Small intestine (tissue), 7 donors: ENCODE measurements around the gene TREML2. TPM values are rescaled to one million over a fixed set of nuclear protein-coding genes. Genes with fewer than 3 reads are reported as not detected.

Experiments
- DNase-seq, 2 donors: peaks; one replicate each; pipeline versions ENCODE4 v3.0.0 to v3.0.0-alpha.2; 2013
- FAIRE-seq: peaks from 2 replicates; lab custom pipeline; 2012; peaks lifted over from hg19 to GRCh38; lab: Jason Lieb, UNC
- H3K27ac ChIP-seq, 3 donors: one replicate each; pipeline ENCODE4 v1.5.1; 2013; ENCODE audit warnings: low read length in 2 of 3, mild to moderate bottlenecking in 2 of 3, control low read depth in 1 of 3, inconsistent platforms in 1 of 3, low read depth in 1 of 3, moderate library complexity in 1 of 3
- H3K27me3 ChIP-seq, 3 donors: one replicate each; pipeline ENCODE4 v1.6.1; 2013; ENCODE audit warnings: low read length in 3 of 3, inconsistent platforms in 1 of 3; ENCODE audit not compliant: control insufficient read depth in 3 of 3, insufficient read depth in 3 of 3
- H3K36me3 ChIP-seq, 3 donors: one replicate each; pipeline ENCODE4 v1.6.1; 2013; ENCODE audit warnings: low read length in 3 of 3, inconsistent platforms in 1 of 3, low read depth in 1 of 3, mild to moderate bottlenecking in 1 of 3, moderate library complexity in 1 of 3; ENCODE audit not compliant: control insufficient read depth in 3 of 3, insufficient read depth in 2 of 3
- H3K4me1 ChIP-seq, 3 donors: one replicate each; pipeline ENCODE4 v1.6.1; 2013; ENCODE audit warnings: low read length in 2 of 3, inconsistent platforms in 1 of 3, low read depth in 1 of 3, mild to moderate bottlenecking in 1 of 3, moderate library complexity in 1 of 3; ENCODE audit not compliant: control insufficient read depth in 3 of 3, insufficient read depth in 2 of 3
- H3K4me3 ChIP-seq, 3 donors: one replicate each; pipeline ENCODE4 v1.5.1; 2013; ENCODE audit warnings: low read length in 3 of 3, control low read depth in 1 of 3, inconsistent platforms in 1 of 3, low read depth in 1 of 3, mild to moderate bottlenecking in 1 of 3, moderate library complexity in 1 of 3
- H3K9me3 ChIP-seq, 2 donors: one replicate each; pipeline ENCODE4 v1.6.1; 2013; ENCODE audit warnings: low read depth in 1 of 2, low read length in 1 of 2; ENCODE audit not compliant: control insufficient read depth in 2 of 2, insufficient read depth in 1 of 2
- WGBS, 3 donors: extraction: QIAGEN DNeasy Blood & Tissue Kit; methylation state at CpG; one replicate each; pipeline ENCODE4 v1.1.7; 2013; 5-methylcytosine and 5-hydroxymethylcytosine counted together
- polyA plus RNA-seq, 4 donors: library from polyadenylated mRNA; stranded (reverse) in 3 of 4; unstranded in 1 of 4; fragments of 200-250 nt in 3 of 4; fragments of 120-200 nt in 1 of 4; gene quantifications; one replicate each; pipeline versions ENCODE4 v1.2.1 to v1.2.3, GENCODE V29; 2013
- donor health status: healthy with polysubstance abuse.
- donor health status: control.
- donor health status: control.
- donor health status: Bipolar disorder and iron deficiency.
- donor health status: healthy.

The TREML2 gene
- polyA plus RNA-seq, 4 donors: 0.10 to 0.27 (median 0.13) TPM; not detected in 1

DNA sequence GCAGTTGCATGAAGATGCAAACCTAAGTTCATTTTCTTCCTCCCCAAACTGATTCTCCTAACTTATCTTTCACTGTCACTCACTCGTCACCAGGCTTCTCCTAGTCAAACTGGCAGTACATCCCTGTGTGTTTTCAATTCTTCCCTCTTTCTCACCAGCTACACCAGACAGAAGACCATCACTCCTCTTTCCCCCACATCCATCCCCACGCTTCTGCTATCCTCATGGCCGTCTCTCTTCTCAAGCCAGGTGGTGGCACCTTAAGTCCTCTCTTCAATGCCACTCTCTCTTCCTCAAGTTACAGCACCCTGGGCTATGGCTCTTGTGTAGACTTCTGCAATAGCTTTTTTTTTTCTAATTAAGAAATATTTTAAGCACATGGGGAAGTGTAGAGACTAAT lies 23.7 kb downstream of the TREML2 start:
- peaks cover 0 to 14% (median 0%) of the 10 kb centered on the region in 3 donors for H3K27me3 ChIP-seq
- no peaks in the 10 kb centered on the region for H3K9me3 ChIP-seq
- WGBS, 3 donors: 61 to 73% (median 67%) methylated on average over 3 of the region's 3 CpGs
- FAIRE-seq (no peak), DNase-seq (no peak)
- H3K4me3 ChIP-seq: no peak overlapping the region
- no peak overlapping the region for H3K27ac ChIP-seq
- H3K36me3 ChIP-seq: no peaks in the 10 kb centered on the region
- no peaks in the 10 kb centered on the region for H3K4me1 ChIP-seq

GRCh38 chr6:41176189-41176588 lies 24.8 kb downstream of the TREML2 start:
- Histone ChIP-seq H3K27me3 (peaks cover 0 to 14% (median 0%) of the 10 kb centered on the region in 3 donors), H3K36me3 (no peaks in the 10 kb centered on the region), H3K9me3 (no peaks in the 10 kb centered on the region), H3K27ac (no peak overlapping the region), H3K4me3 (no peak overlapping the region), H3K4me1 (no peaks in the 10 kb centered on the region)
- 81 to 89% (median 82%) methylated on average over 12 of the region's 12 CpGs for WGBS, 3 donors
- FAIRE-seq: no peak
- no peak for DNase-seq

- Histone ChIP-seq H3K9me3 (no peaks in the 10 kb centered on the region), H3K4me3 (no peak overlapping the region), H3K36me3 (no peaks in the 10 kb centered on the region), H3K27me3 (peaks cover 0 to 14% (median 0%) of the 10 kb centered on the region in 3 donors), H3K27ac (no peak overlapping the region), H3K4me1 (no peaks in the 10 kb centered on the region)
- 93 to 96% (median 95%) methylated on average over 1 of the region's 1 CpG for WGBS, 3 donors
- no peak for FAIRE-seq
- no peak for DNase-seq
Observed at GRCh38 chr6:41175084-41175483, 25.9 kb downstream of the TREML2 start.

- Histone ChIP-seq H3K4me3 (no peak overlapping the region), H3K27me3 (peaks cover 0 to 14% (median 0%) of the 10 kb centered on the region in 3 donors), H3K9me3 (no peaks in the 10 kb centered on the region), H3K36me3 (no peaks in the 10 kb centered on the region), H3K27ac (no peak overlapping the region), H3K4me1 (no peaks in the 10 kb centered on the region)
- no peak for FAIRE-seq
- WGBS, 3 donors: 67 to 79% (median 68%) methylated on average over 2 of the region's 2 CpGs
- no peak for DNase-seq
Observed at GRCh38 chr6:41174610-41175009, 26.3 kb downstream of the TREML2 start.

DNA sequence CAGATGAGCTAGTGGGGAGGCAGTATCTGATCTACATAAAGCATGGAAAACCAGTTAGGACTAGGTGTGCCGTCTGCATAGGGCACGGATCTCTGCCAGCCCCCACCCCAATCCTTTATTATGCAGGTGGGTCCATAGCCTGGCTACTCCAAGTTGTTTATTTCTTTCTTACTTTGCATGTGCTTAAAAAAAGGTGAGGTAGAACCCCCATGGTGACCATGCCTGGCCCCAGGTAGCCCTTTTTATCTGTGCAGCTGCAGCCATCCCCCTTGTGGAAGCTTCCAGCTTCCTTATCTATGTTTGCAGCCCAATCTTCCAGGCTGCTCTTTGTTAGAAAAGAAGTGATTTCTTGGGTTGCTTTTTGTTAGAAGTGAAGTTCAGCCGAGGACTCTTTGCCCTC lies 29.0 kb downstream of the TREML2 start:
- H3K27me3 ChIP-seq: peaks cover 0 to 9% (median 0%) of the 10 kb centered on the region in 3 donors
- H3K27ac ChIP-seq: no peak overlapping the region
- no peak overlapping the region for H3K4me3 ChIP-seq
- no peaks in the 10 kb centered on the region for H3K4me1 ChIP-seq
- no peaks in the 10 kb centered on the region for H3K9me3 ChIP-seq
- 34 to 57% (median 35%) methylated on average over 3 of the region's 3 CpGs for WGBS, 3 donors
- H3K36me3 ChIP-seq: no peaks in the 10 kb centered on the region
- FAIRE-seq (no peak), DNase-seq (no peak)

- Histone ChIP-seq H3K9me3 (no peaks in the 10 kb centered on the region), H3K27me3 (peaks cover 0 to 5% (median 0%) of the 10 kb centered on the region in 3 donors), H3K36me3 (no peaks in the 10 kb centered on the region), H3K4me3 (no peak overlapping the region), H3K27ac (no peak overlapping the region), H3K4me1 (no peaks in the 10 kb centered on the region)
- FAIRE-seq: no peak
- 55 to 64% (median 56%) methylated on average over 4 of the region's 4 CpGs for WGBS, 3 donors
- no peak for DNase-seq
Observed at GRCh38 chr6:41170547-41171160, 30.3 kb downstream of the TREML2 start.

DNA sequence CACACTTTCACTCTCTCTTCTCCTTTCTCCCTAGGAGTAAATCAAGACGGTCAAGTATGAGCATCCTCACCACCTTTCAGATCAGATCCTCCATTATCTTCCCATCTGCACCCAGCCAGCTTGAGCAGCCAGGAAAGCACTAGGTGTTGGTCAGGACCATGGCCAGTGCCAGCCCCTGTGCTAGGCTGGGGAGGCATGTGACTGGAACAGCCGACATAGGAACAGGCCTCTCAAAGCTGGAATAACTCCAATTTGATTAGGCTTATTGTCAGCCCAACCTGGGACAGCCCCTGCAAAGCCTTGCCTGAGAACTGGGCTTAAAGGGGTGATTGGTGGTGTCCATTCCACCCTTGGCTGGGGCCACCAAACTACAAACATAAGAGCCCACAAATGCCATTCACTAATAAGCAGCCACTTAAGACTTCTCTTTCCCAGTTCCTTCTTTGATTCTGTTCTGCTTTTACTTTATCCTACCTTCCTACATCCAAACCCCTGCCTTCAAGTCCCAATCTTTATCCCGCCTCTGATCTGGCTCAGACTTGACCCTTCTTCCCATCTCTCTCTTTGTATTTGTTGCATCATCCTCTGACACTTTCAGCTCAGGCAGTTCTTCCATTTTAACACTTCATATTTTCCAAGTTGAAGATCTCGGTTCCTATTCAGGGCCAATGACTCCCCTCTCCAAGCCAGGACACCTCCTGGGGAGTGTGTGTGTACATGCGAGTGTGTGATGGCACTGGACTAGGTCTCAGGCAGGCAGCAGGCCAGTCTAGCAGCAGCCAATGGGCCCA lies 33.6 kb downstream of the TREML2 start:
- no peak for FAIRE-seq
- no peaks in the 10 kb centered on the region for H3K36me3 ChIP-seq
- 64 to 70% (median 68%) methylated on average over 5 of the region's 5 CpGs for WGBS, 3 donors

GRCh38 chr6:41164551-41165120 lies 36.3 kb downstream of the TREML2 start:
- no peak overlapping the region for H3K27ac ChIP-seq
- FAIRE-seq (no peak), DNase-seq (no peak)
- WGBS, 3 donors: 75 to 90% (median 87%) methylated on average over 4 of the region's 4 CpGs
- no peaks in the 10 kb centered on the region for H3K9me3 ChIP-seq
- no peak overlapping the region for H3K4me3 ChIP-seq
- H3K27me3 ChIP-seq: peaks cover 0 to 3% (median 0%) of the 10 kb centered on the region in 3 donors
- H3K36me3 ChIP-seq: no peaks in the 10 kb centered on the region
- no peaks in the 10 kb centered on the region for H3K4me1 ChIP-seq

More for the DNA sequence above, 33.6 kb downstream of the TREML2 start:
- Histone ChIP-seq H3K4me3 (no peak overlapping the region), H3K9me3 (no peaks in the 10 kb centered on the region), H3K4me1 (no peaks in the 10 kb centered on the region), H3K27me3 (peaks cover 0 to 3% (median 0%) of the 10 kb centered on the region in 3 donors), H3K27ac (no peak overlapping the region)
- peak in 1 of 2 donors; percentile 27 for DNase-seq
